Calu3 (cell line): ENCODE results near the gene PIEZO1. TPM values are rescaled to one million over a fixed set of nuclear protein-coding genes. Genes with fewer than 3 reads are reported as not detected.

ENCODE experiments used
- BruUV-seq: library from RNA; stranded (reverse); fragments of 400-500 nt; replicated peaks from 2 replicates; lab custom pipeline; 2021; lab: Mats Ljungman, UMichigan
- CTCF ChIA-PET: fragments of 300-600 bp; sonication (Branson Sonifier 250); formaldehyde crosslinking; loops from one replicate; lab custom pipeline; 2022; ENCODE audit warnings: antibody characterized with exemption; lab: Charles Lee
- DNase-seq: peaks from one replicate; pipeline ENCODE4 v3.0.0; 2022
- H3K27ac Mint-ChIP-seq: one replicate; pipeline ENCODE4 v1.8.0; 2022; ENCODE audit warnings: mixed read lengths; ENCODE audit not compliant: unreplicated experiment
- H3K27me3 Mint-ChIP-seq: one replicate; pipeline ENCODE4 v1.8.0; 2022; ENCODE audit warnings: mixed read lengths; ENCODE audit not compliant: unreplicated experiment
- H3K36me3 Mint-ChIP-seq: one replicate; pipeline ENCODE4 v1.8.0; 2022; ENCODE audit warnings: mild to moderate bottlenecking, moderate library complexity, mixed read lengths; ENCODE audit not compliant: insufficient read depth, unreplicated experiment
- H3K4me1 Mint-ChIP-seq: one replicate; pipeline ENCODE4 v1.8.0; 2022; ENCODE audit warnings: mild to moderate bottlenecking, low read depth, mixed read lengths; ENCODE audit not compliant: unreplicated experiment
- H3K4me3 Mint-ChIP-seq: one replicate; pipeline ENCODE4 v1.8.0; 2022; ENCODE audit warnings: mild to moderate bottlenecking, low read depth, moderate library complexity, mixed read lengths; ENCODE audit not compliant: unreplicated experiment
- H3K9me3 Mint-ChIP-seq: one replicate; pipeline ENCODE4 v1.8.0; 2022; ENCODE audit warnings: low read depth, mixed read lengths; ENCODE audit not compliant: unreplicated experiment
- CTCF ChIP-seq: fragments of 200-600 bp; IDR thresholded peaks from one replicate; pipeline ENCODE4 v1.8.0; 2022; ENCODE audit warnings: antibody characterized with exemption; ENCODE audit not compliant: unreplicated experiment
- intact Hi-C: fragments of 100-400 bp; cut with micrococcal nuclease; formaldehyde crosslinking; loops from one replicate; pipeline ENCODE4 v1.10.0; 2022; ENCODE audit not compliant: unreplicated experiment
- total RNA-seq: library from RNA; stranded (reverse); gene quantifications from 2 replicates; pipeline ENCODE4 v1.2.3, GENCODE V29; 2022

PIEZO1 gene
- total RNA-seq, 1 experiment from 2014 or later = 199 TPM

DNA sequence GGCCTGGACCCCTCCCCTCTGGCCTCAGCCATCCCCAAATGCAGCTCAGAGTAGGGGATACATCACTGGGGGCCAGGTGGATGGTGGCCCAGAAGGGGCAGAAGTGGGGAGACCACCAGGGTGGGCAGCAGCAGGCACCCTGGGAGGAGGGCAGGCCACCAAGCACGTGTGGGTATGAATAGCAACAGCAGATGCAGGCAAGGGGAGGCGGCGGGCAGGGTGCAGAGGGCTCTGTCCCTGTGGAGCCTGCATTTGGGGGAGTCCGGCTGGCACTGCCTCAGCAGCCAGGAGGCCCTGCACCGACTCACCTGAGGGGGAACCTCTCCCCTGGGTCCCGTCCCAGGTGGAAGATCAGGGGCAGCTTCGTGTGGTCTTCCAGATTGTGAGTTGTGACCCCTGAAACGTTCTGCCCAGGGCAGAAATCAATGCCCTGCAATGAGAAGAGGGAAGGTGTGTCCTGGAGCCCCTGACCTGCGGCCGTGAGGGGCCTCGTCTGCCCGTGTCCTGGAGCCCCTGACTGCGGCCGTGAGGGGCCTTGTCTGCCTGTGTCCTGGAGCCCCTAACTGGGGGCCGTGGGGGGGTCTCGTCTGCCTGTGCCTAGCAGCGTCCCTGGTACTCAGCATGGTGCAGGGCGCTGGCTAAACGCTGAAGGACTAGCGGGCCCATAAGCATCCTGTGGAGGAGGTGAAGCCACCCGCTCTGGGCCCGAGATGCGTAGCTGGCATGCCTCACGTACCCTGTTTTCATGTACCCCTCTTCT, 37.4 kb upstream of the PIEZO1 start:
- Mint-ChIP-seq H3K36me3 (peaks cover 6% of the 10 kb centered on the region), H3K4me3 (no peak overlapping the region), H3K4me1 (no peaks in the 10 kb centered on the region), H3K27me3 (no peaks in the 10 kb centered on the region), H3K9me3 (no peaks in the 10 kb centered on the region), H3K27ac (no peak overlapping the region)
- CTCF ChIA-PET = no interaction called here
- no peak for DNase-seq
- no peak for TF ChIP-seq CTCF
- intact Hi-C loops = no loop called here
- BruUV-seq = no TSS peak

- intact Hi-C loops = no loop called here
- no TSS peak for BruUV-seq
- no peaks in the 10 kb centered on the region for H3K27me3 Mint-ChIP-seq
Observed at GRCh38 chr16:88821168-88821850, 36.3 kb upstream of the PIEZO1 start.

DNA sequence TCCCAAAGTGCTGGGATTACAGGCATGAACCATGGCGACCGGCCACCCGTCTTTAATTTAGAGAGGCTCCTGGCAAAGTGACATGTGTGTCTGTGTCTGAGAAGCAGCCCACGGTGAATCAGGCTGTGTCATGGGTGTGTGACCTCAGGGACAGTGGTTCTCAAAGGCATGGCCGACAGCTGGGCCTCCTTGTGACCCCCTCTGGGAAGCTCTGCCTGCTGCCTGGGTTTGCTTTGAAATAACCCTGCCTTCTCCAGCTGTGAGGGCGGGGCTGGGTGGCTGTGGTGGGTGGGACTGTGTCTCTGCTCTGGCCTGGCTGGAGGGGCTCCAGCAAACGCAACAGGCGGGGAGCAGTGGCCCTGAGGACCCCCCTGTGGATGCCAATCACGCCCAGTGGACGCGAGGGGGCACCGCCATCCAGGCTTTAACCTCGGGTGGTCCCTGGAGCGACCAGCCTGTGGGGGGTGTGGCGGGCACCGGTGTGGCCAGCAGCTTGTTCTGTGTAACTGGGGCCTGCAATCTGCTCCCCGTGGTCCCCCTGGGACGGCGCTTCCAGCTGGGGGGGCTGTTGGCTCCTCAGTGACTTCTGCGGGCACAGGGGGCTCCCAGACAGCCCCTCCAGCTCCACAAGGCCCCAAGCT, 35.5 kb upstream of the PIEZO1 start:
- BruUV-seq = no TSS peak
- CTCF ChIA-PET = no interaction called here
- intact Hi-C loops = no loop called here
- no peaks in the 10 kb centered on the region for H3K4me1 Mint-ChIP-seq
- no peak overlapping the region for H3K27ac Mint-ChIP-seq
- TF ChIP-seq CTCF = no peak
- H3K36me3 Mint-ChIP-seq = peaks cover 8% of the 10 kb centered on the region
- H3K4me3 Mint-ChIP-seq = no peak overlapping the region
- H3K9me3 Mint-ChIP-seq = no peaks in the 10 kb centered on the region
- H3K27me3 Mint-ChIP-seq = no peaks in the 10 kb centered on the region
- no peak for DNase-seq

More at GRCh38 chr16:88821168-88821850, 36.3 kb upstream of the PIEZO1 start:
- no peak for DNase-seq
- Mint-ChIP-seq H3K4me3 (no peak overlapping the region), H3K4me1 (no peaks in the 10 kb centered on the region), H3K36me3 (peaks cover 8% of the 10 kb centered on the region), H3K27ac (no peak overlapping the region), H3K9me3 (no peaks in the 10 kb centered on the region)
- no peak for TF ChIP-seq CTCF
- CTCF ChIA-PET = no interaction called here

- Mint-ChIP-seq H3K27me3 (no peaks in the 10 kb centered on the region), H3K27ac (no peak overlapping the region), H3K36me3 (peaks cover 8% of the 10 kb centered on the region), H3K9me3 (no peaks in the 10 kb centered on the region), H3K4me3 (no peak overlapping the region), H3K4me1 (no peaks in the 10 kb centered on the region)
- no peak for TF ChIP-seq CTCF
- no TSS peak for BruUV-seq
- CTCF ChIA-PET = interaction anchor here (1.6 kb wide), 1 partner anchor 39 kb away, joined by 4 read pairs; no protein-coding TSS in a partner anchor
- DNase-seq = no peak
- intact Hi-C loops = loop anchor here (5.0 kb wide), 1 partner anchor 398 kb away; the partner anchor contains the start of gene ZNF778
Observed at GRCh38 chr16:88819126-88819525, 34.1 kb upstream of the PIEZO1 start.
